Endothelial cell of umbilical vein (primary cell): ENCODE results near the gene SYTL2. TPM values are rescaled to one million over a fixed set of nuclear protein-coding genes. Genes with fewer than 3 reads are reported as not detected.

Source experiments
- BruUV-seq: library from RNA; stranded (reverse); fragments of 400-500 nt; replicated peaks from 2 replicates; lab custom pipeline; 2021; lab: Mats Ljungman, UMichigan
- CTCF ChIA-PET: fragments of 300-600, 350-600 bp; sonication (Branson Sonifier 250); formaldehyde crosslinking; loops from one replicate; lab custom pipeline; 2021; ENCODE audit warnings: antibody characterized with exemption, inconsistent platforms; lab: Charles Lee
- POLR2A ChIA-PET: fragments of 300-600, 350-600 bp; sonication (Branson Sonifier 250); formaldehyde crosslinking; loops from one replicate; lab custom pipeline; 2021; ENCODE audit warnings: antibody characterized with exemption, inconsistent platforms; lab: Charles Lee
- DNase-seq: peaks from one replicate; pipeline ENCODE4 v3.0.0-alpha.2; 2011; ENCODE audit warnings: low read depth, low spot score
- FAIRE-seq: peaks from 2 replicates; lab custom pipeline; 2011; peaks lifted over from hg19 to GRCh38; lab: Jason Lieb, UNC
- H2AFZ ChIP-seq: 2 replicates; pipeline ENCODE4 v1.6.0; 2012; ENCODE audit warnings: low read depth, low read length, control low read depth, inconsistent platforms
- H3K27ac ChIP-seq: 2 replicates; pipeline ENCODE4 v1.5.1; 2011; ENCODE audit warnings: low read depth, mild to moderate bottlenecking, control low read depth, low read length, moderate library complexity; ENCODE audit not compliant: insufficient read depth
- H3K27me3 ChIP-seq, 2 experiments: 2 replicates each; pipeline versions ENCODE4 v1.6.0 to v1.6.1; 2011; ENCODE audit warnings: low read length in 2 of 2, mixed read lengths in 1 of 2; ENCODE audit not compliant: control insufficient read depth in 2 of 2, insufficient read depth in 2 of 2
- H3K36me3 ChIP-seq, 2 experiments: 2 replicates in 1 of 2; 3 replicates in 1 of 2; pipeline ENCODE4 v1.5.1; 2011; ENCODE audit warnings: low read length in 2 of 2, mild to moderate bottlenecking in 1 of 2, moderate library complexity in 1 of 2; ENCODE audit not compliant: control insufficient read depth in 2 of 2, insufficient read depth in 2 of 2; ENCODE audit errors: extremely low read depth in 1 of 2
- H3K4me1 ChIP-seq: 3 replicates; pipeline ENCODE4 v1.5.1; 2011; ENCODE audit warnings: mild to moderate bottlenecking, low read length; ENCODE audit not compliant: control insufficient read depth, insufficient read depth; ENCODE audit errors: extremely low read depth
- H3K4me2 ChIP-seq: 2 replicates; pipeline ENCODE4 v1.6.1; 2011; ENCODE audit warnings: low read length, control low read depth, mixed read lengths; ENCODE audit not compliant: insufficient read depth
- H3K4me3 ChIP-seq, 3 experiments: fragments of 200-600 bp in 1 of 3; sonication (generic), shearing (Covaris generic) in 1 of 3; replicated peaks in 1 of 3; 2 replicates each; pipeline ENCODE4 v1.5.1; 2011 to 2016; ENCODE audit warnings: control low read depth in 3 of 3, low read length in 3 of 3, mild to moderate bottlenecking in 2 of 3, inconsistent platforms in 1 of 3, low read depth in 1 of 3, moderate library complexity in 1 of 3; ENCODE audit not compliant: insufficient read depth in 1 of 3
- H3K79me2 ChIP-seq: 2 replicates; pipeline ENCODE4 v1.6.0; 2012; ENCODE audit warnings: low read length, inconsistent platforms; ENCODE audit not compliant: control insufficient read depth, insufficient read depth
- H3K9ac ChIP-seq: replicated peaks from 2 replicates; pipeline ENCODE3; 2011; ENCODE audit warnings: low read length, control low read depth; ENCODE audit not compliant: insufficient read depth; ENCODE audit errors: extremely low read depth
- H3K9me1 ChIP-seq: replicated peaks from 3 replicates; pipeline ENCODE4 v1.6.0; 2011; ENCODE audit warnings: mild to moderate bottlenecking, low read length; ENCODE audit not compliant: control insufficient read depth, insufficient read depth; ENCODE audit errors: extremely low read depth
- H3K9me3 ChIP-seq: replicated peaks from 2 replicates; pipeline ENCODE4 v1.5.1; 2012; ENCODE audit warnings: low read length, inconsistent platforms; ENCODE audit not compliant: control insufficient read depth, insufficient read depth
- H4K20me1 ChIP-seq: replicated peaks from 2 replicates; pipeline ENCODE3; 2011; ENCODE audit warnings: mild to moderate bottlenecking, low read length; ENCODE audit not compliant: control insufficient read depth, insufficient read depth; ENCODE audit errors: extremely low read depth
- CTCF ChIP-seq, 2 donors: IDR thresholded peaks; 1 replicate in 1 of 2; 2 replicates in 1 of 2; pipeline ENCODE4 v1.5.1; 2011; ENCODE audit warnings: low read length in 2 of 2, mild to moderate bottlenecking in 2 of 2, moderate library complexity in 2 of 2, control low read depth in 1 of 2, inconsistent platforms in 1 of 2, low read depth in 1 of 2; ENCODE audit not compliant: insufficient read depth in 1 of 2; ENCODE audit errors: extremely low read depth in 1 of 2
- EZH2 ChIP-seq: IDR thresholded peaks from 2 replicates; pipeline ENCODE4 v1.6.1; 2012; ENCODE audit warnings: borderline replicate concordance, low read depth, mild to moderate bottlenecking, moderate library complexity, low read length, inconsistent platforms; ENCODE audit not compliant: severe bottlenecking
- FOS ChIP-seq: IDR thresholded peaks from 2 replicates; pipeline ENCODE4 v1.6.1; 2011; ENCODE audit warnings: mild to moderate bottlenecking, low read length, moderate library complexity, borderline replicate concordance; ENCODE audit not compliant: insufficient read depth
- GATA2 ChIP-seq: IDR thresholded peaks from 2 replicates; pipeline ENCODE4 v1.7.0; 2011; ENCODE audit warnings: low read depth, mild to moderate bottlenecking, moderate library complexity, mixed read lengths, low read length; ENCODE audit not compliant: insufficient read length, insufficient read depth
- JUN ChIP-seq: IDR thresholded peaks from 2 replicates; pipeline ENCODE4 v1.6.1; 2011; ENCODE audit warnings: borderline replicate concordance, low read depth; ENCODE audit not compliant: insufficient read length, insufficient read depth
- MAX ChIP-seq: IDR thresholded peaks from 2 replicates; pipeline ENCODE4 v1.6.1; 2011; ENCODE audit not compliant: insufficient read depth, insufficient read length
- MYC ChIP-seq: IDR thresholded peaks from one replicate; pipeline ENCODE4 v1.6.1; 2011; ENCODE audit warnings: mild to moderate bottlenecking, low read depth, low read length
- POLR2A ChIP-seq: IDR thresholded peaks from 2 replicates; pipeline ENCODE4 v1.6.1; 2012; ENCODE audit warnings: low read depth, mild to moderate bottlenecking, control low read depth, low read length
- POLR2AphosphoS5 ChIP-seq: IDR thresholded peaks from 2 replicates; pipeline ENCODE4 v1.6.1; 2012; ENCODE audit warnings: low read depth, mild to moderate bottlenecking, control low read depth, low read length, moderate library complexity; ENCODE audit not compliant: insufficient read depth
- dilution Hi-C: fragments of 300-500 bp; cut with MboI; formaldehyde crosslinking; loops from one replicate; pipeline ENCODE4 v1.15.0; 2019; ENCODE audit warnings: low sequenced_read_pairs; ENCODE audit not compliant: extremely low pct_ligation_motif_present
- intact Hi-C: fragments of 100-400 bp; cut with micrococcal nuclease; formaldehyde crosslinking; loops from one replicate; pipeline ENCODE4 v1.10.0; 2022
- polyA plus RNA-seq, 4 experiments: library from polyadenylated mRNA; depleted of rRNA in 3 of 4; stranded (reverse) in 3 of 4; unstranded in 1 of 4; fragments of >200 nt; gene quantifications; 2 replicates each; pipeline versions ENCODE4 v1.2.1 to v1.2.3, GENCODE V29; 2011 to 2012; ENCODE audit warnings: missing spikeins in 1 of 4
- total RNA-seq: library from RNA; stranded (reverse); gene quantifications from 2 replicates; pipeline ENCODE4 v1.2.3, GENCODE V29; 2021

Gene SYTL2
- total and polyA plus RNA-seq, 2 donors (not counting 3 experiments of a cell fraction or from before 2014, with no cell fraction given): 1.4 to 2.4 TPM

- POLR2A ChIA-PET: no interaction called here
- H3K4me1 ChIP-seq: no peaks in the 10 kb centered on the region
- H3K27ac ChIP-seq: no peak overlapping the region
- H3K79me2 ChIP-seq: no peaks in the 10 kb centered on the region
- no peak for FAIRE-seq
- dilution Hi-C loops: no loop called here
- H3K27me3 ChIP-seq: peaks cover 24 to 26% of the 10 kb centered on the region in 2 experiments
- CTCF ChIA-PET: no interaction called here
- H3K9me1 ChIP-seq: no peaks in the 10 kb centered on the region
- TF ChIP-seq GATA2 (no peak), EZH2 (no peak), POLR2A (no peak), FOS (no peak), POLR2AphosphoS5 (no peak), MYC (no peak), MAX (no peak), JUN (no peak), CTCF (IDR thresholded peaks at IDR 0.05; ENCODE audit: extremely low read depth in 1 of 2, insufficient read depth in 1 of 2, low read depth in 1 of 2, low read length in 2 of 2) (no peak)
- H3K9ac ChIP-seq: no peak overlapping the region
- H3K9me3 ChIP-seq: no peaks in the 10 kb centered on the region
- no peak overlapping the region for H2AFZ ChIP-seq
- H3K4me3 ChIP-seq: no peak overlapping the region
- no peaks in the 10 kb centered on the region for H3K36me3 ChIP-seq
- H4K20me1 ChIP-seq: no peaks in the 10 kb centered on the region
- intact Hi-C loops: no loop called here
- BruUV-seq: no TSS peak
- no peak overlapping the region for H3K4me2 ChIP-seq
- no peak for DNase-seq
Observed at GRCh38 chr11:85803920-85804319, 7.0 kb downstream of the SYTL2 start.
